Transverse colon (tissue), 3 donors: ENCODE data around the gene FGD3.

Experiments
- CTCF ChIP-seq, 5 experiments: fragments of 200-600 bp in 3 of 5; fragments of 450-650 bp in 2 of 5; sonication (generic) in 3 of 5; IDR thresholded peaks; 1 replicate in 2 of 5; 2 replicates in 3 of 5; pipeline ENCODE4 v1.5.1; 2016 to 2017; ENCODE audit warnings: antibody characterized with exemption in 5 of 5, inconsistent platforms in 3 of 5, mild to moderate bottlenecking in 2 of 5, moderate library complexity in 1 of 5
- POLR2A ChIP-seq: fragments of 450-650 bp; IDR thresholded peaks from one replicate; pipeline ENCODE4 v1.6.1; 2016; ENCODE audit warnings: antibody characterized with exemption, mild to moderate bottlenecking, moderate library complexity

- no peak for TF ChIP-seq POLR2A
- no peak for TF ChIP-seq CTCF (IDR thresholded peaks at IDR 0.05)
These were observed 15.0 kb downstream of the FGD3 start for GRCh38 chr9:92962303-92962649.
